HG02571 (cell line): ENCODE results near the gene RAB40B.
"Not testable (repeated sequence)": the region's sequence is repeated elsewhere in the genome, so short reads cannot be mapped to it uniquely, and the experiment has no call there.

Source experiments
- ATAC-seq: cut with Tn5 transposase; IDR thresholded peaks from one replicate; pipeline ENCODE4 v1.9.1; 2021; ENCODE audit warnings: mild to moderate bottlenecking, moderate library complexity; ENCODE audit not compliant: unreplicated experiment

RAB40B gene, protein sequence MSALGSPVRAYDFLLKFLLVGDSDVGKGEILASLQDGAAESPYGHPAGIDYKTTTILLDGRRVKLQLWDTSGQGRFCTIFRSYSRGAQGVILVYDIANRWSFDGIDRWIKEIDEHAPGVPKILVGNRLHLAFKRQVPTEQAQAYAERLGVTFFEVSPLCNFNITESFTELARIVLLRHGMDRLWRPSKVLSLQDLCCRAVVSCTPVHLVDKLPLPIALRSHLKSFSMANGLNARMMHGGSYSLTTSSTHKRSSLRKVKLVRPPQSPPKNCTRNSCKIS

DNA sequence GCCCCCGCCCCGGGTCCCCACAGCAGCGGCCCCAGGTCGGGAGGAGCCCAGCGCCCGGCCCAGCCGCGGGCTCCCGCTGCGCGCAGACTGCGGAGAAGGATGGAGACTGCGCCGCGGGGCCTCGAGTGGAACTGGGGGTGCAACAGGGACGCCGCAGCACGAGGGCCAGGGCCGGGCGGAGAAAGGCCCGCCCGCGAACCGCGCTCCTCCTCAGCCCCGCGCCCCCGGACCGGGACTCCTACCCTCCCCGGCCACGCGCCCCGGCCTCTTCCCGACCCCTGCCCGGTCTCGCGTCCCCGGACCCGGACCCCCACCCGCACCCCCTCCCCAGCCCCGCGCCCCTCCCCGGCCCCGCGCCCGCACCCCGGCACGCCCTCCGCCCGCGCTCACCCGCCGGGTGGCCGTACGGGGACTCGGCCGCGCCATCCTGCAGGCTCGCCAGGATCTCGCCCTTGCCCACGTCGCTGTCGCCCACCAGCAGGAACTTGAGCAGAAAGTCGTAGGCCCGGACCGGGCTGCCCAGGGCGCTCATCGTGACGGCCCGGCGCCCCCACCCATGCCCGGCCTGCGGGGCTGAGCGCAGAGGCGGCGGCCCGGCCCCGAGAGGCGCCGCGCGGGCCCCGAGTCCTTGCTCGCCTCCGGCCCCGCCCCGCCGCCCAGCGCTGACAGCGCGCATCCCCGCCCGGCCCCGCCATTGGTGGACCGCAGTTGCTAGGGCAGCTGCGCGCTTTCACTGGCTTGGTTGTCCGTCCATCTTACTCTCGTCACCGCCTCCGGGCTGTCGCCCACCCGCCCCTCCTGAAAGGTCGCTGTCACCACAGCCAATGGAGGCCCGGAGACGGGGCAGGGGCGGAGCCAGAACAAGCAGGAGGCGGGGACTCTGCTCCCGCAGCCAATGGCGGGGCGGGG, at the start of gene RAB40B:
Gene RAB40B (minus strand): TSS at position 634 of the 909 bp plus-strand sequence. CDS start 102 bp downstream, at position 532.
- ATAC-seq, result peak; percentile 91

DNA sequence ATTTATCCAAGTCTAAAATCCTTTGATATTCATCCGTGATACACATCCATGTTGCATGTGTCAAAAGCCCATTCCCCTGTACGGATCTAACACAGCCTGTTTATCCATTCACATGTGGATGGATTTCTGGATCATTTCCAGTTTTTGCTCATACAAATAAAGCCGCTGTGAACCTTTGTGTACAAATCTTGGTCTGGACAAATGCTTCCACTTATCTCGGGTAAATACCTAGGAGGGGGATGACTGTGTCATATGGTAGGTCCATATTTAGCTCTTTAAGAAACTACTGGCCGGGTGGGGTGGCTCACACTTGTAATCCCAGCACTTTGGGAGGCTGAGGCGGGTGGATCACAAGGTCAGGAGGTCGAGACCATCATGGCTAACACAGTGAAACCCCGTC, 47.0 kb upstream of the RAB40B start:
- ATAC-seq, result no peak

DNA sequence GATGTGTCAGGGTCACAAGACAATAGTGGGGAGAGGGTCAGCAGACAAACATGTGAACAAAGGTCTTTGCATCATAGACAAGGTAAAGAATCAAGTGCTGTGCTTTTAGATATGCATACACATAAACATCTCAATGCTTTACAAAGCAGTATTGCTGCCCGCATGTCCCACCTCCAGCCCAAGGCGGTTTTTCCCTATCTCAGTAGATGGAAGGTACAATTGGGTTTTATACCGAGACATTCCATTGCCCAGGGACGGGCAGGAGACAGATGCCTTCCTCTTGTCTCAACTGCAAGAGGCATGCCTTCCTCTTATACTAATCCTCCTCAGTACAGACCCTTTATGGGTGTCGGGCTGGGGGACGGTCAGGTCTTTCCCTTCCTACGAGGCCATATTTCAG, 46.2 kb upstream of the RAB40B start:
- ATAC-seq, result not testable (repeated sequence)

DNA sequence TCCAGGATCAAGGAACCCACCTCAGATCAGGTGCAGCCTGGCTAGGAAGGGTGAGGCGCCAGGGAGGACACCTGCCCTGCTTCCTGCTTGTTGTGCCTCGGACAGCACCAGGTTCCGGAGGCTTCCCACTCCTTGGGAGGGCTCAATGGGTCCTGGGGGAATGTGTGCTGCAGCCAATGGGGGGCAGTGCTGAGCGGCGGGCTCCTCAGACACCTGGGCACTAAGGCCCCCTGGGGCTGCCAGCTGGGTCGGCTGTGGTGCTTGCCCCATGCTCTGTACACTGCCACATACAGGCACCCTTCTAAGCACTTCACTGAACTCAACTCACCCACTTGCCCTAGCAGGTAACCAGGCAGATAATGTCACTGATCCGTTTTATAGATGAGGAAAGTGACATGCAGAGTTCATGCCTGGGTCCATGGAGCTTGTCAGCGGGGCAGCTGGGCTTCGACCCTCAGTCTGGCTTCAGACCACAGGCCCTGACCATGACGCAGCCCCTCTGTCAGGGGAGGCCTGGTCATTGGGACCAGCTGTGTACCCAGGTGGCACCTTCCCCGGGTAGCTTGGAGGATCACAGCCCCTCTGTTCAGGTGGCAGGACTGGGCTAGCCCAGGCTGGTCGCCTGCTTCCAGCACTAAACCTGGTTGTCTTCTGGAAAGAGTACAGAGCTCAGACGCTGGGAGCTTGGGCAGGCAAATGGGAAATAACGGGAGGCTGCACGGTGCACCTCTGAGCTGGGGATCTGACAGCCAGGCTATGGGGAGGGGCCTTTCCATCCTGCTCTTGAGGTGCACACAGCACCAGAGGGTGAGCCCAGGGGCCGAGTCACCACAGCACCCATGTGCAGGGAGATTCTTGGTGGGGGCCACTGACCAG, 45.1 kb upstream of the RAB40B start:
- ATAC-seq, result no peak

DNA sequence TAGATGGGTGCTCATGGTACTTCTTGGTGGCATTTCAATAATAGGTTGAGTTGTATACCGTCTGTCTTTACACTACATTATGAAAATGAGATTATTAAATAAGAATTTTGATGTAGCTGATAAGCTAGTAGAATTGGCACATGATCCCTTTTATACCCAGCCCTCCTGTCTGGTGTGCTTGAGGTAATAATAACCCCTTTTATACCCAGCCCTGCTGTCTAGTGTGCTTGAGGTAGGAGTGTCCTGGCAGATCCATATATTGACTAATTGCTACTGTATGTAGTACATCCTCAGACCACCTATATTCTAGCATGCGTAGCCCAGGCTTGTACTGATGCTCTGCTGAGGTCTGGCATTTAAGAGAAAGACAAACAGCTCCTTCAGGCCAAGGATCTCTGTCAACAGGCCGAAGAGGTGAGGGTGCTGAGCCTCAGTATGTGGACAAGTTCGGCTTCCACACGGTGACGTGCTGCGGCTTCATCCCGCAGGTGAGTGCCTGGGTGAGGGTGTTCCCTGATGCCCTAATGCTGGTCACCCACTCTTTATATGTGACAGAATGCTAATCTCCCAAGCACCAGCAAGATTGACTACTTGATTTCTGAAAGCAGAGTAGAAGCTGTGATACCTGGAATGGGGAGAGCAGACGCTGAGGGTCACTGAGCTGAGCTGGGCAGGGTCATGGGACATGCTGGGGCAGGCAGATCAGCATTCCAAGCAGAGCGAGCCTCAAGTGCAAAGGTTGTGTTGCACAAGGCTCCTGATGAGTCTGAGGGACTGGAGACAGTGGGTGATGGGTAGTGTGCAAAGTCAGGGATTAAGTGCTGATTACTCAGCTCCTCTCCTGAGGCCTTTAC, 42.6 kb upstream of the RAB40B start:
- ATAC-seq, result no peak

DNA sequence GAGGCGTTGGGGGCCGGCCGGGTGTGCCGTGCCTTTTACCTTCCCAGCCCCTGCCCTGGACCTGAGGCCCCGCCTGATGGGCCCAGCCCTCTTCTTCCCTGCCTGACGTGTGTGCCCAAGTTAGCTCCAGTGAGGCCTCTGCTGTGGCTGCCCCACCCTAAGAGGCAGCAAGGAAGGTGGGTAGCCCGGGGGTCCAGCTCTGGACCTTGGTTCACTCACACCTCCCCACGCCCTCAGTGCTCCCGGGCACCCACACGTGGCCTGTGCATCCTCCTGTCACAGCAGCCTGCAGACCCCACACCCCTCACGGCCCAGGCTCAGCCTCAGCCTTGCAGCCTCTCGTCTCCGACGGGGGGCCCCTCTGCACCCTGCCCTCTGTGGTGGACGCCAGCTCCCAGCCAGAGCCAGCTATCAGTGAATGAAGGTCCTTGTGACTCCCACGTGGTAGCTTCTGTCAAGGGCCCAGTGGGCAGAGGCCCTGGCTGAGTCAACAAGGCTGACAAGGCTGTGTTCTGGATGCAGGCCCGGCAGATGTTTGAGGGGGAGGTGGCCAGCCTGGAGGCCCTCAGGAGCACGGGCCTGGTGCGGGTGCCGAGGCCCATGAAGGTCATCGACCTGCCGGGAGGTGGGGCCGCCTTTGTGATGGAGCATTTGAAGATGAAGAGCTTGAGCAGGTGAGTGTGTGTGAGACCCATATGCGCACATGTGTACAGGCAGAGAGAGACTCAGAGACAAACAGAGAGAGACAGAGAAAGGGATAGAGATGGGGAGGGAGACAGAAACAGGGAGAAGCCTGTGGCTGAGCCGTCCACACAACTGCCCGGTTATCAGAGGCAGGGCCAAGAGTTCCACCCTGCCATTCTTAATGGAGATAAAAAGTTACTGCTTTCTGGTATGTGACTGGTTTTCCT, 39.7 kb upstream of the RAB40B start:
- no peak for ATAC-seq

DNA sequence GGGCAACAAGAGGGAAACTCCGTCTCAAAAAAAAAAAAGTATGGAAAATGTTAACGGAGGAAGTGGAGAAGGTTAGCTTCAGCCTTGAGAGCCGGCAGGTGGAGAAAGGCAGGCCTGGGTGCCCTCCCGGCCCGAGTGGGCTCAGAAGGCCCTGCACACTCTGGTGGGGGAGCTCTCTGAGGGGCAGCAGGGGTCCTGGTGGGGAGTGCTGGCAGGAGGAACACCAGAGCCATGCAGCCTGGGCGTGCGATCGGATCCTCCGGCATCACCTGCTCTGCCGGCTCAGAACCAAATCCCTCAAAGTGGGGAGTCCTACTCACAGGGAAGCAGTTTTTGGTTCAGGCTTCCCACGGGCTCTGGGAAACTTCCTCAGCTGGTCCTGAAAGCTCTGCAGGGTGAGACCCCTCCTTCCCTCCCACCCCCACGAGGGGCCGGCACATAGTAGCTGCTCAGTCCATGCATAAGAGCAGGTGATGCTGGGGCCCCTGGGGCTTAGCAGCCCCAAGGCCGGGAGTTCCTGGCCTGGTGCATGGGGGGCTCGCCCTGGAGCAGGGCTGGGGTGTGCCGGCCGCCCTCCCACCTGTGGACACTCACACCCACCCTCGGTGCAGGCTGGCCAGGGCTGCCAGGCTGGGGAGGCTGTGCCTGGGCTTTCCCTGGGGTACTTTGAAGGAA, 38.1 kb upstream of the RAB40B start:
- ATAC-seq, result no peak

DNA sequence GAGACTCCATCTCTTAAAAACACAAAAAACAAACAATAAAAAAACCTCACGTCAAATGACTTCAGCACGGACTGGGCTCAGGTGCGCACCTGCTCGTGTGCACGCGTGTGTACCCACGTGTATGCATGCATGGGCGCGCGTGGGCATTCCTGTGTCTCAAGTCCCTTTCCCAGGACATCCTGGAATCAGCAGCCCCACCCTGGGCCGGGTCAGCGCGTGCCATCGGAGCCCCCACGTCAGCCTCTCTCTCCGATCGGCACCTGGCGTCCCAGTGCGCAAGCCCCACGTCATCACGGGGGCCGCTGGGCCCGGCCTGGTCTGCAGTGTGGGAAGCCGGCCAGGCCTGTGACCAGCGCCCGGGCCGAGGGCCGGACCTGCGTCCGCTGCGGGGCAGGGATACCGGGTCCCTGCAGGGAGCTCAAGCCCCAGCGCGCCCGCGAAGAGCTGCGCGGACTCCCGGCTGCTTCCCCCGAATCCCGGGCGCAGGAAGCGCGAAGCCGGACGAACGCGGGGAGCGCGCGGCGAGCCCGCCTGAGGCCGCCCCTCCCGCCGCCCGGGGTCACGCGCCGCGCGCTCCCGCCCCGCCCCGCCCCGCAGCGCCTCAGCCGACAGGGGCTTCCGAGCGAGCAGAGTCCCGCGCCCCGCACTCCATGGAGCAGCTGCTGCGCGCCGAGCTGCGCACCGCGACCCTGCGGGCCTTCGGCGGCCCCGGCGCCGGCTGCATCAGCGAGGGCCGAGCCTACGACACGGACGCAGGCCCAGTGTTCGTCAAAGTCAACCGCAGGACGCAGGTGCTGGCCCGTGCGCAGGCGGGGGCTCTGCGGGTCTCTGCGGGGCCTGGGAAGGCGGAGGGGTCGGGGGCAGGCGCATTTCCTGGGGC, 36.7 kb upstream of the RAB40B start, which contains the start of gene FN3K:
Gene FN3K (plus strand): TSS at position 629 of the 880 bp plus-strand sequence. CDS start 22 bp downstream, at position 651.
- no peak for ATAC-seq

DNA sequence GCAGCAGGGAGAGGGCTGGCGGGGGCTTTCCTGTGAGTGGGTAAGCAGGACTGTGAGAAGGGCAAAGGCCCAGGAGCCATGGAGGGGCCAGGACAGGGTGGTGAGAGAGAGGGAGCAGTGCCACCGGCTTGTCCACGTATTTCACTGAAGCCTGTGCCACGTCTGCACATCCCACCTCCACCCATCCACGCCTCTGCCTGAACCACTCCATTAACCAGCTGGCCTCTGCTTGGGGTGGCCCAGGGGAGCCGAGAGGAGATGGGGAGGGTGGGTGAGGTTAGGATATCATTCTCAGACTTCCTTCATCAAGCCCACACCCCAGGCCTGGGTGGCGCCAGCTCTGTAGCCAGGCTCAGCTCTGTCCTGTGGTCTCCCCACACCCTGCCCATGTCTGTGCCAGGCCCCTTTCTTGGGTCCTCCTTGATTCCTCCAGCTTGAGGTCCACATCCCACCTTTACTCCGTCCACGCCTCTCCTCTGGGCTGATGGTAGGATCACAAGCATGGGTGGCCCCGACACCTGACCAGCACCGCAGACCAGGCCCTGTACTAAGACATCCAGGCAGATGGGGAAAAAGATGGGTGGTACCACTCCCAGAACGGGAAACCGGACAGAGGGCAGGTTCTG, 33.7 kb upstream of the RAB40B start:
- no peak for ATAC-seq

DNA sequence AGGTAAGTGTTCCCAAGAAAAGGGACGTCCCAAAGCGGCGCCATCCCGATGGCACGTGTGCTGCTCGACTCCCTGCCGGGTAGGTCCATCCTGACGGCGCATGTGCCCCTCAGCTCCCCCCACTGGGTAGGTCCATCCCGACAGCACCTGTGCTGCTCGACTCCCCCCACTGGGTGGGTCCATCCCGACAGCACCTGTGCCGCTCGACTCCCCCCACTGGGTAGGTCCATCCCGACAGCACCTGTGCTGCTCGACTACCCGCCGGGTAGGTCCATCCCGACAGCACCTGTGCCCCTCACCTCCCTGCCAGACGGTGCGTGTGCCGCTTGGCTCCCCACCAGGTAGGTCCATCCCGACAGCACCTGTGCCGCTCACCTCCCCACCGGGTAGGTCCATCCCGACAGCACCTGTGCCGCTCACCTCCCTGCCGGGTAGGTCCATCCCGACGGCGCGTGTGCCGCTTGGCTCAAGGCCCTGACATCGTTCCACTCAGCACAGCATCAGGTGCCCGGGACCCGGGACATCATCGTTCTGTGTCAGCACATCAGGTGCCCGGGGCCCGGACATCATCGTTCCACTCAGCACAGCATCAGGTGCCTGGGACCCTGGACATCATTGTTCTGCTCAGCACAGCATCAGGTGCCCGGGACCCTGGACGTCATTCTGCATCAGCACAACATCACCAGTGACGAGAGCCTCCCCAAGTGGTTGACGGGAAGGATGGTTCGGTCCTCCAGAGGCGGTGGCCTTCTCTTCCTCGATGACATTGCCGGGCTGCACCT, 31.2 kb upstream of the RAB40B start:
- ATAC-seq, result no peak

DNA sequence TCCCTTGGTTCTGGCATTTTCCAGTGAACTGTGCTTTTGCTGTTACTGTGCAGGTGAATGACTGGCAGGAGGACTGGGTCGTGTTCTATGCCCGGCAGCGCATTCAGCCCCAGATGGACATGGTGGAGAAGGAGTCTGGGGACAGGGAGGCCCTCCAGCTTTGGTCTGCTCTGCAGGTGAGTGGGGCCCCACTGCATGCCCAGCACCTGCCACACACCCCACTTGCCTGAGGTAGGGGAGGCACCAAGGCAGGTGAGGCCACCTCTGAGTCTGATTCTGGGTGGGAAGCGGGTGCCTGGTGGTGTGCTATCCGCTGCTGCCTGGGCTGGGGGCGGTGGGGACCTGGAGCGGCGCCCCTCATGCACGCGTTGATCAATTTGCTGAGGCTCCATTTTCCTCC, 27.9 kb upstream of the RAB40B start:
- ATAC-seq, result no peak

DNA sequence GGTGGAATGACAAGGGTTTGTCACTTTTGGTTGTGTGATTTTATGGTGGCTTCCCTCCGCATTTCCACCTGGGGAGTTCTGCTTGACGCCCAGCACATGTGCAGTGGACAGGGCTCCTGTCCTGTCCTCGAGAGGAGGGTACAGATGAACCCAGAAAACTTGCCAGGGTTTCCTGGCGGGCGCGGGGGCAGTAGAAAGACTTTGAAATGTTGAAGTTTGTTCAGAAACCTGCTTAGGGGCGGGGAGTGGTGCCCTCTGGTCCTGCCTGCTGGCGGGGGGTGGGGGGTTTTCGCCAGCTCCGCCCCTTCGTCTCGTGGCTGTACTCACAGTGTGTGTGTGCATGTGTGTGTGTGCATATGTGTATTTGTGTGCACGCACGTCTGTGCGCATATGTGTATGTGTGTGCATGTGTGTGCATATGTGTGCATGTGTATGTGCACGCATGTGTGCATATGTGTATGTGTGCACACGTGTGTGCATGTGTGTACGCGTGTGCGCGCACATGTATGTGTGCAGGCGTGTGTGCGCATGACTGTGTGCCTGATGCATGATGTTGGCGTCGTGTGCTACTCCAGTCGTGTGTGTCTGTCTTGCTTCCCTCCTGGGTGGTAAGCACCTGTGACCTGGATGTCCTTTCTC, 24.8 kb upstream of the RAB40B start:
- ATAC-seq, result no peak

DNA sequence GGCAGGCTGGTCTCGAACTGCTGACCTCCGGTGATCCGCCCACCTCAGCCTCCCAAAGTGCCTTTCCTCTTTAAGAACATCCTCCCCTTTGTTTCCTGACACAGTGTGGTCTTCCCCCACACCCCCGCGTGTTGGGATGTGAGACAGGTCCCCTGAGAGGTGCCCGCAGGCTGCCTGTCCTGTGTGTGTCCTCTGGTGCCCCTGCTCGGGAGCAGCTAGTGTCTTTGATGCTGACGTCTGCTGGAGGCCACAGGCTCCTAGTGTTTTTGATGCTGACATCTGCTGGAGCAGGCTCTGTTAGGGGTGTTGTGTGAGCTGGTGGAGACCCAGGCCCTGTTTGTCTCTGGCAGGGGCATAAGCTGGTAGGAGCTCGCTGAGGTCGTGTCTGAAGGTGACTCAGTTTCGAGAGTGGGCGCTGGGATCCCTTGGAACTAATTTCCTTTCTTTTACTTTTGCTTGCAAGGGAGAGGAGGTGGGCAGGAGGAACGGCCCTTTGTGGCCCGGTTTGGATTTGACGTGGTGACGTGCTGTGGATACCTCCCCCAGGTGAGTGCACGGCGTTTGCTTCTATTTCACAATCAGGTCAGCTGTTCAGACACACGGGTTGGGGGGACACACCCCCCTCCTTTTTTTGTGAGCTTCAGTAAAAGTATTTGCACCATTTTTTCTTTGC, 24.0 kb upstream of the RAB40B start:
- no peak for ATAC-seq

DNA sequence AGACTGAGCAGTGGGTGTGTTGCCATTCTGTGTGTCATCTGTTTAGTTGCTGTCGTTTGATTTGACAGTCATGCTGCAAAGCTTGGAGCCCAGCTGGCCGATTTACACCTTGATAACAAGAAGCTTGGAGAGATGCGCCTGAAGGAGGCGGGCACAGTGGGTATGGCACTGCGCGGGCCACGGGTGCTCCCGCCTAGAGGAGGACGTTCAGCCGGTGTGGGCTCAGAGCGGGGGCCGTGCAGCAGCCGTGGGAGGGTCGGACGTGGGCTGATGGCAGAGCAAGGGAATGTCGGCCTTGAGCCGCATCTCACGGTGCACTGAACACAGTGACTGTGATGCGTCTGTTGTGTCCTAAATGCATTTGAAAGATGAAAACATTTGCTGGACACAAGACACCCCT, 21.7 kb upstream of the RAB40B start:
- ATAC-seq, result no peak

DNA sequence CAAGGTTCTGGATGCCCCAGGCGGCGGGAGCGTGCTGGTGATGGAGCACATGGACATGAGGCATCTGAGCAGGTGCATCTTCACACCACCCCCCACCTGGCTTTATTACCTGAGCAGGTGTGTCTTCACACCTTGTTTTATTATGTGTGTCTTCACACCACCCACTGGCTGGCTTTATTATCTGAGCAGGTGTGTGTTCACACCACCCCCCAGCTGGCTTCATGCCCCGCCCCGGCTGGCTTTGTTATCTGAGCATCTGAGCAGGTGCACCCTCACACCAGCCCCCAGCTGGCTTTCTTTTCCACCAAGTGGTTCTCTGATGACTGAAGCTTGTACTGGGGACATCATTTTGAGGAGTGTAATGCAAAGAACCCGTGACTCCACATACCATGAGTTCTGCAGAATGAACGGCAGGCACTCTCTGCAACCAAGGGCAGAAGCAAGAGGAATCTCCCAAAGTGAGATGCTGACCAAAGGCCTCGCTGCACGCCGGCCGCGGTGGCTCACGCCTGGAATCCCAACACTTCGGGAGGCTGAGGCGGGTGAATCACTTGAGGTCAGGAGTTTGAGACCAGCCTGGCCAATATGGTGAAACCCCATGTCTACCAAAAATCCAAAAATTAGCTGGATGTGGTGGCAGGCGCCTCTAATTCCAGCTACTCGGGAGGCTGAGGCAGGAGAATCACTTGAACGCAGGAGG, 20.6 kb upstream of the RAB40B start:
- no peak for ATAC-seq
